Sigmoid colon (tissue), 7 donors: ENCODE measurements around the gene AGR2. TPM values are rescaled to one million over a fixed set of nuclear protein-coding genes. Genes with fewer than 3 reads are reported as not detected.

Experiments
- DNase-seq: peaks from one replicate; pipeline ENCODE4 v3.0.0-alpha.2; 2019
- H3K27ac ChIP-seq, 4 donors: fragments of 200-600 bp; sonication (generic); one replicate each; pipeline ENCODE4 v1.5.1; 2016 to 2019; ENCODE audit warnings: mild to moderate bottlenecking in 1 of 4
- H3K27me3 ChIP-seq, 3 donors: fragments of 200-600 bp; sonication (generic); one replicate each; pipeline ENCODE4 v1.5.1; 2019; ENCODE audit warnings: mild to moderate bottlenecking in 1 of 3
- H3K36me3 ChIP-seq, 4 donors: fragments of 200-600 bp; sonication (generic); one replicate each; pipeline ENCODE4 v1.5.1; 2016 to 2019
- H3K4me1 ChIP-seq, 4 donors: fragments of 200-600 bp; sonication (generic); one replicate each; pipeline ENCODE4 v1.5.1; 2017 to 2019
- H3K4me3 ChIP-seq, 4 donors: fragments of 200-600 bp; sonication (generic); one replicate each; pipeline ENCODE4 v1.5.1; 2017 to 2019; ENCODE audit warnings: mild to moderate bottlenecking in 2 of 4, moderate library complexity in 1 of 4
- H3K9me3 ChIP-seq, 4 donors: fragments of 200-600 bp in 3 of 4; sonication (generic) in 3 of 4; one replicate each; pipeline versions ENCODE4 v1.5.1 to v1.6.1; 2013 to 2019
- CTCF ChIP-seq, 4 experiments: fragments of 450-650 bp in 3 of 4; fragments of 200-600 bp in 1 of 4; IDR thresholded peaks; one replicate each; pipeline ENCODE4 v1.5.1; 2016 to 2019; ENCODE audit warnings: antibody characterized with exemption in 4 of 4, mild to moderate bottlenecking in 3 of 4, moderate library complexity in 2 of 4
- EP300 ChIP-seq, 4 donors: sonication (generic); formaldehyde crosslinking; IDR thresholded peaks; one replicate each; pipeline ENCODE4 v1.6.1; 2017; ENCODE audit warnings: antibody characterized with exemption in 4 of 4
- POLR2A ChIP-seq, 2 donors: fragments of 450-650 bp; IDR thresholded peaks; one replicate each; pipeline ENCODE4 v1.6.1; 2016; ENCODE audit warnings: antibody characterized with exemption in 2 of 2, mild to moderate bottlenecking in 2 of 2, moderate library complexity in 2 of 2
- POLR2AphosphoS5 ChIP-seq, 4 donors: sonication (generic); formaldehyde crosslinking; IDR thresholded peaks; one replicate each; pipeline ENCODE4 v1.6.1; 2017; ENCODE audit warnings: antibody characterized with exemption in 4 of 4
- WGBS, 2 donors: extraction: QIAGEN DNeasy Blood & Tissue Kit; methylation state at CpG; one replicate each; pipeline ENCODE4 v1.1.7; 2013; 5-methylcytosine and 5-hydroxymethylcytosine counted together
- intact Hi-C: fragments of 100-400 bp; cut with DNase I; formaldehyde crosslinking; loops from one replicate; pipeline ENCODE4 v1.15.1; 2023
- polyA plus RNA-seq, 3 donors: library from polyadenylated mRNA; stranded (reverse); fragments of 200-250 nt; gene quantifications; one replicate each; pipeline ENCODE4 v1.2.3, GENCODE V29; 2013
- total RNA-seq, 4 donors: library from RNA; depleted of rRNA; stranded (reverse); fragments of >200 nt; gene quantifications; one replicate each; pipeline ENCODE4 v1.1.0, GENCODE V29; 2016
- donor health status: healthy with polysubstance abuse.
- donor health status: Bipolar disorder and iron deficiency.
- donor health status: healthy.

Gene AGR2
- total and polyA plus RNA-seq, 7 donors: 345 to 1,393 (median 370) TPM; not detected in 4

GRCh38 chr7:16747102-16747501 is 57.7 kb downstream of the AGR2 start:
- 72 to 91% methylated on average over 1 of the region's 1 CpG for WGBS, 2 donors
- no peak for TF ChIP-seq EP300 (IDR thresholded peaks at IDR 0.05)
- no peak for TF ChIP-seq CTCF (IDR thresholded peaks at IDR 0.05)
- peak in 2 of 4 donors; percentile 50 to 60 for TF ChIP-seq POLR2AphosphoS5 (IDR thresholded peaks at IDR 0.05)
- TF ChIP-seq POLR2A (IDR thresholded peaks at IDR 0.05): no peak
- Histone ChIP-seq H3K36me3 (no peaks in the 10 kb centered on the region), H3K4me3 (no peak overlapping the region), H3K27me3 (no peaks in the 10 kb centered on the region), H3K4me1 (peaks cover 0 to 11% (median 0%) of the 10 kb centered on the region in 4 donors), H3K27ac (no peak overlapping the region), H3K9me3 (no peaks in the 10 kb centered on the region)
- intact Hi-C loops: no loop called here
- no peak for DNase-seq

- no peak for TF ChIP-seq POLR2AphosphoS5 (IDR thresholded peaks at IDR 0.05)
- TF ChIP-seq POLR2A (IDR thresholded peaks at IDR 0.05): no peak
- no peak for TF ChIP-seq EP300 (IDR thresholded peaks at IDR 0.05)
- TF ChIP-seq CTCF (IDR thresholded peaks at IDR 0.05): no peak
- no peak overlapping the region for H3K27ac ChIP-seq
- DNase-seq: no peak
- H3K36me3 ChIP-seq: no peaks in the 10 kb centered on the region
- no peak overlapping the region for H3K4me3 ChIP-seq
- peaks cover 0 to 15% (median 0%) of the 10 kb centered on the region in 4 donors for H3K4me1 ChIP-seq
- no peaks in the 10 kb centered on the region for H3K27me3 ChIP-seq
- intact Hi-C loops: no loop called here
- WGBS, 2 donors: 35 to 83% methylated on average over 2 of the region's 2 CpGs
- H3K9me3 ChIP-seq: no peaks in the 10 kb centered on the region
Measured at GRCh38 chr7:16745645-16746044, 59.2 kb downstream of the AGR2 start.

GRCh38 chr7:16744518-16745250 is 60.1 kb downstream of the AGR2 start:
- TF ChIP-seq POLR2AphosphoS5 (IDR thresholded peaks at IDR 0.05): no peak
- no peak for TF ChIP-seq CTCF (IDR thresholded peaks at IDR 0.05)
- no peak for TF ChIP-seq POLR2A (IDR thresholded peaks at IDR 0.05)
- no peak for TF ChIP-seq EP300 (IDR thresholded peaks at IDR 0.05)
- intact Hi-C loops: no loop called here
- no peaks in the 10 kb centered on the region for H3K36me3 ChIP-seq
- WGBS, 2 donors: 81 to 84% methylated on average over 6 of the region's 6 CpGs
- H3K27ac ChIP-seq: no peak overlapping the region
- no peak overlapping the region for H3K4me3 ChIP-seq
- H3K4me1 ChIP-seq: peaks cover 0 to 23% (median 3%) of the 10 kb centered on the region in 4 donors
- no peaks in the 10 kb centered on the region for H3K27me3 ChIP-seq
- no peak for DNase-seq
- no peaks in the 10 kb centered on the region for H3K9me3 ChIP-seq

GRCh38 chr7:16743236-16743635 is 61.6 kb downstream of the AGR2 start:
- 30 to 59% methylated on average over 4 of the region's 4 CpGs for WGBS, 2 donors
- H3K4me1 ChIP-seq: peaks cover 0 to 23% (median 3%) of the 10 kb centered on the region in 4 donors
- H3K4me3 ChIP-seq: no peak overlapping the region
- H3K27ac ChIP-seq: no peak overlapping the region
- DNase-seq: no peak
- no peak for TF ChIP-seq POLR2A (IDR thresholded peaks at IDR 0.05)
- TF ChIP-seq CTCF (IDR thresholded peaks at IDR 0.05): no peak
- no peak for TF ChIP-seq POLR2AphosphoS5 (IDR thresholded peaks at IDR 0.05)
- TF ChIP-seq EP300 (IDR thresholded peaks at IDR 0.05): no peak
- H3K27me3 ChIP-seq: no peaks in the 10 kb centered on the region
- H3K9me3 ChIP-seq: no peaks in the 10 kb centered on the region
- H3K36me3 ChIP-seq: no peaks in the 10 kb centered on the region
- intact Hi-C loops: no loop called here
